ENCODE results near the gene ZNF665.
"Not testable (repeated sequence)": the region's sequence is repeated elsewhere in the genome, so short reads cannot be mapped to it uniquely, and the experiment has no call there.

The ZNF665 gene

DNA sequence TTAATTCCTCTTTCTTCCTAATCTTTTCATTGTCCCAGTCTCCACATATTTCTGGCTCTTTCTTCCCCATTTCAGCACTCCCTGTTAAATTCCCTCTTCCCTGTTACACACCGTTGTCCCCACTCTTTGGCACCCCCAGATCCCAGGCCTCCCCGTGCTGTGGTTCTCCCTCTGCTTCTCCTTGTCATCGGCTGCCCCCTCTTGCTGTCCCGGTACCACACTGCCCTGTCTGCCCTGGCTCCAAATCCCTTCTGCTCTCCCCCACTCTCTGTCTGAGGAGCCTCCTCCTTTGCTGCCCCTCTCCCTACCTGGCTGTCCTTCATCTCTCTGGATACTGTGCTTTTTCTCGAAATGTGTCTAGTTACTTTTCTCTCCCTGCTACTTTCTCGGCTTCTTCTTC lies 61.4 kb downstream of the ZNF665 start:
- Histone ChIP-seq H3K9me3 (no peaks in the 10 kb centered on the region), H3K4me1 (no peaks in the 10 kb centered on the region), H3K4me3 (no peak overlapping the region), H3K27me3 (ENCODE audit: low read depth) (no peaks in the 10 kb centered on the region), H3K36me3 (replicated peaks) (no peaks in the 10 kb centered on the region)
- DNase-seq (ENCODE audit: low spot score in 2 of 2): no peak
- in situ Hi-C loops (cut with MboI; ENCODE audit: low sequenced_read_pairs): no loop called here

DNA sequence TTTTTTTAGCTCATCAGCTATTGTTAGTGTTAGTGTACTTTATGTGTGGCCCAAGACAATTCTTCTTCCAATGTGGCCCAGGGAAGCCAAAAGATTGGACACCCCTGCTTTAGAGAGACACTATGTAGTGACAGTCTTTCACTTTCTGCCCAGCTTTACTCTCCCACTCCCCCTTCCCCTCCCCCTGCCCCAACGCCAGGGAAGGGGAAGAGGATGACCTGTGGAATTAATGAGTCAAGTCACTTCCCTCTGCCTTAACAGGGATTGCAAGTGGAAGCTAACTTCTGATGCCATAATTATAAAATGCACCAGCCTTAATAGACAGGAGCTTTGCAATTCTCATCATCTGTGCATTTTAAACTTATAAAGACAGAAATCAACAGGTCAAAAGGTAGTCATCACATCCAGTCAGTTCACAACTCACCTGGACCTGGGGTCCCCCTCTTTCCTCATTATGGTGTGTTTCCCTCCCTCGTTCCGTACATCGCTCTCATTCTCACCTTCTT lies 62.0 kb downstream of the ZNF665 start:
- H3K4me1 ChIP-seq: no peaks in the 10 kb centered on the region
- no peak for DNase-seq (ENCODE audit: low spot score in 2 of 2)
- no peaks in the 10 kb centered on the region for H3K36me3 ChIP-seq (replicated peaks)
- no peaks in the 10 kb centered on the region for H3K9me3 ChIP-seq
- no peaks in the 10 kb centered on the region for H3K27me3 ChIP-seq (ENCODE audit: low read depth)
- in situ Hi-C loops (cut with MboI; ENCODE audit: low sequenced_read_pairs): no loop called here
- H3K4me3 ChIP-seq: no peak overlapping the region

DNA sequence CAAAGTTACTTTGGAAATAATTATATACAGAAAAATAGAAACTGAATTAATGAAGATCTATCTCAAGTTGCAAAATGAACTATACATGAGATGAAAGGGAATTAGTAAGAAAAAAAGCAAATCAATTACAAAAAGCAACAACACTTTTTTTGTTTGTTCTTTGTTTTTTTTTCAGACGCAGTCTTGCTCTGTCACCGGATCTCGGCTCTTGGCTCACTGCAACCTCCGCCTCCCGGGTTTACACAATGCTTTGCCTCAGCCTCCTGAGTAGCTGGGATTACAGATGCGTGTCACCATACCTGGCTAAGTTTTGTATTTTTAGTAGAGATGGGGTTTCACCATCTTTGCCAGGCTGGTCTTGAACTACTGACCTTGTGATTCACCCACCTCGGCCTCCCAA lies 62.7 kb downstream of the ZNF665 start:
- H3K27me3 ChIP-seq (ENCODE audit: low read depth): no peaks in the 10 kb centered on the region
- no peak for DNase-seq (ENCODE audit: low spot score in 2 of 2)
- no peaks in the 10 kb centered on the region for H3K9me3 ChIP-seq
- H3K4me3 ChIP-seq: no peak overlapping the region
- in situ Hi-C loops (cut with MboI; ENCODE audit: low sequenced_read_pairs): no loop called here
- no peaks in the 10 kb centered on the region for H3K4me1 ChIP-seq
- no peaks in the 10 kb centered on the region for H3K36me3 ChIP-seq (replicated peaks)

DNA sequence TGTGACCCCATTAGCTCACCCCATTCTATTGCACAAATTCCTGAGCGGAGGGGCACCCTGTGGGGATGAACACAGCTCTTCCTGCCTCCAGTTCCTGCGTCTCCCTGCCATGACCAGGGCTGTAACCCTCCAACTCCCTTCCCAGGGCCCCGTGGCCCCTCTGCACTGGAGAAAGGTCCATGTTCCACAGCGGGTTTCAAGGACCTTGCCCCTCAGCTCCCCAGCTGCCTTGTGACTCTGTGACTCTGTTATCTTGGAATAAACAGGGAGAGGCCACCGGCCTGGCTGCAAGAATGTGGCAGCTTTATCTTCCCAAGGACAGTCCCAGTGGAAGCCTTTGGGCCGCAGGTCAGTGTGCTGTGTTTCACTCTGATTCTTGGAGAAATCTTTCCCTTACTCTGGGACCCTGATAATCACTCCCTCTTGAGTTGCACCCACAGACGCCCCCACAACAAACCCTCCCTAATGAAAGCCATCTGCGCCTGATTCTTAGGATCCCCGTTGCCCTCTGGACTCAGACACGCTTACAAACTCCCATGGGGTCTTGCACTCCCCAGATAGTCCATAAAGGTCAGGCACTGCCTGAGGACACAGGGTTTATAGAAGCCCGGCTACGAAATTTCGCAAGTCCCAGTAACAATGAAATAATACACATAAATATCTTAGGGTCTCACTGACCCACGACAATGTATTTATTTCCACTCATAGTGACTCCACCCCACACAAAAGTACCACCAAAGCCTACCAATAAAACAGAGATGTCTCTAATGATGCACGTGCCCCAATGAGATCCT lies 66.2 kb downstream of the ZNF665 start:
- DNase-seq (ENCODE audit: low spot score in 2 of 2); H3K4me3 ChIP-seq; in situ Hi-C loops (cut with MboI; ENCODE audit: low sequenced_read_pairs); H3K9me3 ChIP-seq; H3K27me3 ChIP-seq (ENCODE audit: low read depth); H3K4me1 ChIP-seq; H3K36me3 ChIP-seq (replicated peaks): not testable (repeated sequence)

DNA sequence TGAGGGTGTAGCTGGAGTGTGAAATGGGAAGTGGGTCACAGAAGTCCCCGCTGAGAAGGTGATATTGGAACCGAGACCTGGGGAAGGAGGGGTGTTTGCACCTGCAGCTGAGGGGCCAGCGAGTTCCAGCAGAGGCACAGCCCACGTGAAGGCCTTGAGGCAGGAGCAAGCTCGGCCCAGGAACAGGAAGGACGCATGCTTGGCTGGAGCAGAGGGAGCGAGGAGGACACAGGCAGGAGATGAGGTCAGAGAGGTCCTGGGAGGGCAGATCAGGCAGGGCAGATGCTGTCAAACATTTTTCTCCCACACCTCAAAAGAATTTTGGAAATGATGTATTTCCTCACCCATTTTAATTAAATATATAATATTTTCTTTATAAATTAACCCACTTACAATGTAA lies 69.8 kb downstream of the ZNF665 start:
- no peaks in the 10 kb centered on the region for H3K36me3 ChIP-seq (replicated peaks)
- no peak for DNase-seq (ENCODE audit: low spot score in 2 of 2)
- H3K27me3 ChIP-seq (ENCODE audit: low read depth): no peaks in the 10 kb centered on the region
- in situ Hi-C loops (cut with MboI; ENCODE audit: low sequenced_read_pairs): no loop called here
- H3K4me3 ChIP-seq: no peak overlapping the region
- H3K9me3 ChIP-seq: no peaks in the 10 kb centered on the region
- no peaks in the 10 kb centered on the region for H3K4me1 ChIP-seq

Measured in HAP-1 (cell line).